K562 (cell line): Measurements from ENCODE around the gene MATN1. TPM values are rescaled to one million over a fixed set of nuclear protein-coding genes. Genes with fewer than 3 reads are reported as not detected.

Experiments used
- E2F6 ChIP-seq, 2 experiments: IDR thresholded peaks; 2 replicates each; pipeline ENCODE4 v1.6.1; 2011; ENCODE audit warnings: borderline replicate concordance in 1 of 2, control low read depth in 1 of 2, low read depth in 1 of 2, low read length in 1 of 2, mild to moderate bottlenecking in 1 of 2, mixed read lengths in 1 of 2, moderate library complexity in 1 of 2; ENCODE audit not compliant: insufficient read depth in 1 of 2, insufficient read length in 1 of 2, poor library complexity in 1 of 2, severe bottlenecking in 1 of 2; ENCODE audit errors: extremely low read depth in 1 of 2
- EGR1 ChIP-seq: fragments of 450-650 bp; conservative IDR thresholded peaks from 2 replicates; pipeline ENCODE4 v1.6.1; 2017; ENCODE audit warnings: mild to moderate bottlenecking
- KLF13 ChIP-seq: fragments of 450-650 bp; IDR thresholded peaks from 2 replicates; pipeline ENCODE4 v1.6.1; 2016; ENCODE audit warnings: missing genetic modification characterization, low read depth, mild to moderate bottlenecking, missing compliant biosample characterization, moderate library complexity, borderline replicate concordance
- MYNN ChIP-seq, 2 experiments: sonication (generic); formaldehyde crosslinking in 1 of 2; IDR thresholded peaks; 2 replicates each; pipeline versions ENCODE4 v1.5.0 to v1.6.1; 2016 to 2020; ENCODE audit warnings: antibody characterized with exemption in 1 of 2, missing genetic modification reagents in 1 of 2
- RBFOX2 ChIP-seq: fragments of 200-400 bp; formaldehyde crosslinking; IDR thresholded peaks from 2 replicates; pipeline ENCODE4 v1.6.1; 2017; ENCODE audit warnings: low read depth, mild to moderate bottlenecking, low read length, moderate library complexity
- RREB1 ChIP-seq: fragments of 250-450 bp; sonication (Bioruptor Pico); IDR thresholded peaks from 2 replicates; pipeline ENCODE4 v1.4.0; 2020
- SMARCA5 ChIP-seq: fragments of 450-650 bp; IDR thresholded peaks from 2 replicates; pipeline ENCODE4 v1.6.1; 2016
- SNRNP70 ChIP-seq: fragments of 200-400 bp; formaldehyde crosslinking; optimal IDR thresholded peaks from 2 replicates; pipeline ENCODE3; 2017; ENCODE audit warnings: low read depth, low read length
- TCFL5 ChIP-seq: fragments of 250-450 bp; sonication (Bioruptor Pico); conservative IDR thresholded peaks from 2 replicates; pipeline ENCODE4 v1.6.1; 2021; ENCODE audit warnings: mild to moderate bottlenecking, moderate library complexity, matching md5 sums
- YBX1 ChIP-seq: fragments of 450-650 bp; IDR thresholded peaks from 2 replicates; pipeline ENCODE4 v1.7.1; 2016; ENCODE audit warnings: mild to moderate bottlenecking
- ZFX ChIP-seq: sonication (generic); formaldehyde crosslinking; IDR thresholded peaks from 2 replicates; pipeline ENCODE4 v1.8.0; 2022; ENCODE audit warnings: mild to moderate bottlenecking, missing genetic modification reagents, moderate library complexity
- ZNF586 ChIP-seq: fragments of 450-650 bp; formaldehyde crosslinking; conservative IDR thresholded peaks from 2 replicates; pipeline ENCODE4 v1.4.0; 2020; ENCODE audit warnings: mild to moderate bottlenecking, moderate library complexity
- ZNF740 ChIP-seq, 3 experiments: fragments of 200-800 bp in 1 of 3; sonication (Bioruptor generic) in 1 of 3; sonication (generic) in 1 of 3; formaldehyde crosslinking in 1 of 3; IDR thresholded peaks; 2 replicates each; pipeline versions ENCODE4 v1.6.1 to v1.8.0; 2016 to 2022; ENCODE audit warnings: mild to moderate bottlenecking in 2 of 3, missing compliant biosample characterization in 2 of 3, missing genetic modification characterization in 2 of 3, missing genetic modification reagents in 1 of 3
- ZNF766 ChIP-seq: fragments of 200-800 bp; sonication (Bioruptor generic); conservative IDR thresholded peaks from 2 replicates; pipeline ENCODE4 v1.6.1; 2016; ENCODE audit warnings: missing genetic modification characterization, missing compliant biosample characterization
- polyA plus RNA-seq, 8 experiments: library from polyadenylated mRNA; depleted of rRNA in 4 of 8; stranded (reverse) in 5 of 8; unstranded in 3 of 8; fragments of >200 nt; fragmentation: Nextera tagmentation in 2 of 8; fragmentation: Illumina TruSeq in 1 of 8; extraction: Ambion mirVana in 2 of 8; extraction: Trizol in 1 of 8; gene quantifications; 2 replicates each; pipeline versions ENCODE4 v1.2.1 to v1.2.3, GENCODE V29; 2011 to 2014; ENCODE audit warnings: inconsistent platforms in 1 of 8, missing spikeins in 1 of 8
- total RNA-seq, 7 experiments: library from RNA; depleted of rRNA in 6 of 7; stranded (reverse); fragments of >200 nt in 6 of 7; fragmentation: Illumina TruSeq in 2 of 7; extraction: Trizol in 2 of 7; gene quantifications; 2 replicates each; pipeline versions ENCODE4 v1.2.1 to v1.2.3, GENCODE V29; 2011 to 2021; ENCODE audit warnings: low replicate concordance in 1 of 7

MATN1 gene
- total and polyA plus RNA-seq, 9 of the 15 experiments (the other 6 are each of a cell fraction or from before 2014, with no cell fraction given), result 0.10 to 2.3 (median 1.2) TPM

GRCh38 chr1:30761381-30762151 is 38.2 kb upstream of the MATN1 start (continued):
- TF ChIP-seq RREB1, result peak; percentile 59
- peak; percentile 24; the same call in 1 of the 2 replicates for TF ChIP-seq SMARCA5
- TF ChIP-seq EGR1, result peak; percentile 46; the same call in 1 of the 2 replicates
- peak; percentile 69; the same call in 1 of the 2 replicates for TF ChIP-seq ZNF766 (CRISPR knock-in tag)
- TF ChIP-seq ZNF586 (CRISPR knock-in tag), result peak; percentile 55; the same call in 1 of the 2 replicates
- no peak for TF ChIP-seq ZNF740 (CRISPR knock-in tag; IDR thresholded peaks at IDR 0.05)
- TF ChIP-seq ZNF740 (tag; IDR thresholded peaks at IDR 0.05), result 0 out of 4 replicates have a peak, but pooled peaks of 1 of the 2 experiments have one; percentile 8
- peak; percentile 59 for TF ChIP-seq TCFL5 (CRISPR knock-in tag)
- TF ChIP-seq MYNN (IDR thresholded peaks at IDR 0.05), result no peak
- no peak for TF ChIP-seq MYNN (CRISPR knock-in tag; IDR thresholded peaks at IDR 0.05)
- no peak for TF ChIP-seq YBX1
- peak; percentile 77 for TF ChIP-seq ZFX
- TF ChIP-seq SNRNP70, result no peak
- no peak for TF ChIP-seq E2F6 (IDR thresholded peaks at IDR 0.05; ENCODE audit: borderline replicate concordance in 1 of 2, extremely low read depth in 1 of 2, insufficient read depth in 1 of 2, insufficient read length in 1 of 2, low read depth in 1 of 2, low read length in 1 of 2, poor library complexity in 1 of 2, severe bottlenecking in 1 of 2)
- TF ChIP-seq RBFOX2, result peak; percentile 63
- TF ChIP-seq KLF13 (tag), result 0 out of 2 replicates have a peak, but pooled peaks have one; percentile 59
